Measurements from ENCODE around the gene KAT6B. TPM values are rescaled to one million over a fixed set of nuclear protein-coding genes. Genes with fewer than 3 reads are reported as not detected.

KAT6B gene
- total RNA-seq, 2 donors from 2014 or later, result 28.0 to 97.8 TPM

DNA sequence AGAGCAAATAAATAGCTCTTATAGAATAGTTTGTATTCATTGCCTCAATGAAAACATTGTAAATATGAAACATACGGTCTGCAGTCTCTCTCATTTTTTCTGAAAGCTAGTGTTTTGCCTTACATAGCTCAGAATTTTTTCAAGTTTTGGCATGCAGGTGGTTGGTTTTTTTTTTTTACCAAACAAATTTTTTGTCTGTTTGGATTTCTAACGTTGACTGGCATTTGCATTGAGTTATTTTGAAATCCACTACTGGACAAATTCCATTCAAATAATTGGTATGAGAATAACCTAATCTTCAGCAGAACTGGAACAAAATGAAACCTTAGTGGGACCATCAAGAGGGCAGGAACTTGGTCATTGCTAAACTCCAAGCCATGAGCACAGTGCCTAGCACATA, 177.5 kb downstream of the KAT6B start:
- no peak for TF ChIP-seq POLR2A (IDR thresholded peaks at IDR 0.05)
- TF ChIP-seq, protein P1, sequence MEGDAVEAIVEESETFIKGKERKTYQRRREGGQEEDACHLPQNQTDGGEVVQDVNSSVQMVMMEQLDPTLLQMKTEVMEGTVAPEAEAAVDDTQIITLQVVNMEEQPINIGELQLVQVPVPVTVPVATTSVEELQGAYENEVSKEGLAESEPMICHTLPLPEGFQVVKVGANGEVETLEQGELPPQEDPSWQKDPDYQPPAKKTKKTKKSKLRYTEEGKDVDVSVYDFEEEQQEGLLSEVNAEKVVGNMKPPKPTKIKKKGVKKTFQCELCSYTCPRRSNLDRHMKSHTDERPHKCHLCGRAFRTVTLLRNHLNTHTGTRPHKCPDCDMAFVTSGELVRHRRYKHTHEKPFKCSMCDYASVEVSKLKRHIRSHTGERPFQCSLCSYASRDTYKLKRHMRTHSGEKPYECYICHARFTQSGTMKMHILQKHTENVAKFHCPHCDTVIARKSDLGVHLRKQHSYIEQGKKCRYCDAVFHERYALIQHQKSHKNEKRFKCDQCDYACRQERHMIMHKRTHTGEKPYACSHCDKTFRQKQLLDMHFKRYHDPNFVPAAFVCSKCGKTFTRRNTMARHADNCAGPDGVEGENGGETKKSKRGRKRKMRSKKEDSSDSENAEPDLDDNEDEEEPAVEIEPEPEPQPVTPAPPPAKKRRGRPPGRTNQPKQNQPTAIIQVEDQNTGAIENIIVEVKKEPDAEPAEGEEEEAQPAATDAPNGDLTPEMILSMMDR (IDR thresholded peaks at IDR 0.05), result no peak
- no peak for TF ChIP-seq POLR2AphosphoS5 (IDR thresholded peaks at IDR 0.05)
- WGBS, result 43% methylated on average over 2 of the region's 2 CpGs

DNA sequence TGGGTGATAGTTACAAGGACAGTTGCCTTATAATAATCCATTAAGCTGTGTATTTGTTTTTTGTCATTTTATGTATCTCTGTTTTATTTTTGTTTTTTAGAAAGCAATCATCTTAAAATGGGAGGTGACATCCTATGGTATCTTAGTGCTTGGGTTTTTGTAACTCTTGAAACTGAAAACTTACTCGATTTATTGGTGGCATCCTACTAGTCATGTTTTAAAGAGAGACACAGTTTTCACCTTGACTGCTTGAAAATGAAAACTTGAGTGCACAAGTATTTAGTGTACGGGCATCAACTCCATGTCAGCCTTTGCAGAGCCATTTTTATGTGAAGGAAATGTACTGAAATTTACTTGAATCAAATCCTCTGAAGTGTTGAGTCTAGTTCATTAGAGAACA, 181.2 kb downstream of the KAT6B start:
- H3K27me3 ChIP-seq (replicated peaks; ENCODE audit: insufficient read depth), result no peaks in the 10 kb centered on the region
- DNase-seq (ENCODE audit: low spot score), result no peak
- H3K27ac ChIP-seq, result no peak overlapping the region
- no peak overlapping the region for H3K4me3 ChIP-seq
- intact Hi-C loops (cut with DNase I), result no loop called here
- WGBS, result 84% methylated on average over 2 of the region's 2 CpGs
- H3K9me3 ChIP-seq, result no peaks in the 10 kb centered on the region
- H3K4me1 ChIP-seq (replicated peaks), result no peaks in the 10 kb centered on the region
- TF ChIP-seq, protein P1 (IDR thresholded peaks at IDR 0.05), result no peak
- TF ChIP-seq POLR2AphosphoS5 (IDR thresholded peaks at IDR 0.05) (no peak), POLR2A (IDR thresholded peaks at IDR 0.05) (no peak)
- no peaks in the 10 kb centered on the region for H3K36me3 ChIP-seq

More for the DNA sequence above, 177.5 kb downstream of the KAT6B start:
- Histone ChIP-seq H3K4me3 (no peak overlapping the region), H3K4me1 (replicated peaks) (no peaks in the 10 kb centered on the region), H3K36me3 (no peaks in the 10 kb centered on the region), H3K27me3 (replicated peaks; ENCODE audit: insufficient read depth) (no peaks in the 10 kb centered on the region), H3K27ac (no peak overlapping the region), H3K9me3 (no peaks in the 10 kb centered on the region)
- DNase-seq (ENCODE audit: low spot score), result no peak
- intact Hi-C loops (cut with DNase I), result no loop called here

DNA sequence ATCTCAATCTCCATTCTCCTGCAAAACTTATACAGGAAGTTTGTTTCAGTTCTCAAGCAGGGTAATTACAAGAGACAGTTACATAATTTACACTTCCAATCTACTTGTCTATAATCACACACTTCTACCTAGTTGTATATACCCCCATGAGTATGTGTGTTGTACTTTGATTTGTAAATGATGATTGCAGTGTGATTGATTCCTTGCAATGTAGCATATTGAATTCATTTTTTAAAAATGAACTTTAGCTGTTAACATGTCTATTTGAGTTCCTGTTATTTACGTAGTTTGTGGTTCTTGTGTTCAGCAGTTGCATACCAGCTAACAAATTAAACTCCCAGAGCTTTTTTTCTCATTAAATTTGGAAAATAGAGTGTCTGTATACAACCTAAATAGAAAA, 182.6 kb downstream of the KAT6B start:
- no peak overlapping the region for H3K27ac ChIP-seq
- no peaks in the 10 kb centered on the region for H3K9me3 ChIP-seq
- intact Hi-C loops (cut with DNase I), result no loop called here
- no peak overlapping the region for H3K4me3 ChIP-seq
- no peaks in the 10 kb centered on the region for H3K27me3 ChIP-seq (replicated peaks; ENCODE audit: insufficient read depth)
- TF ChIP-seq POLR2A (IDR thresholded peaks at IDR 0.05), result no peak
- TF ChIP-seq, protein P1 (IDR thresholded peaks at IDR 0.05), result no peak
- TF ChIP-seq POLR2AphosphoS5 (IDR thresholded peaks at IDR 0.05), result no peak
- no peaks in the 10 kb centered on the region for H3K4me1 ChIP-seq (replicated peaks)
- no peak for DNase-seq (ENCODE audit: low spot score)
- no peaks in the 10 kb centered on the region for H3K36me3 ChIP-seq
- 83% methylated on average over 1 of the region's 1 CpG for WGBS

DNA sequence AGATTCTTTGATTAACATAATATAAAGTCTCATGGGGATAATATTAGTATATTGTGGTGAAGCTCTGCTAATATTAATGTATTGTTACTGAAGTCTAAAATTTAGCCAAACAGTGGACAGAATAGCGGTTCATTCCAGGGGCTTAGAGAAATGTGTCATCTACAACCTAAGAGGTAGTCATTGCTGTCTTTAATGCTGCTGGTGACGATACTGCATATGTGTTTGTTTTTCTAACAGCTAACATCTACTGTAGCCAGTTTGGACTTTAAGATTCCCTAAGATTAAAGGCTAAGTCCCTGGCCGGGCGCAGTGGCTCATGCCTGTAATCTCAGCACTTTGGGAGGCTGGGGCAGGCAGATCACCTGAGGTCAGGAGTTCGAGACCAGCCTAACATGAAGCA, 183.0 kb downstream of the KAT6B start:
- intact Hi-C loops (cut with DNase I), result no loop called here
- no peak overlapping the region for H3K27ac ChIP-seq
- no peaks in the 10 kb centered on the region for H3K4me1 ChIP-seq (replicated peaks)
- no peaks in the 10 kb centered on the region for H3K36me3 ChIP-seq
- H3K27me3 ChIP-seq (replicated peaks; ENCODE audit: insufficient read depth), result no peaks in the 10 kb centered on the region
- DNase-seq (ENCODE audit: low spot score), result no peak
- H3K9me3 ChIP-seq, result no peaks in the 10 kb centered on the region
- WGBS, result 93% methylated on average over 5 of the region's 5 CpGs
- TF ChIP-seq POLR2A (IDR thresholded peaks at IDR 0.05) (no peak), POLR2AphosphoS5 (IDR thresholded peaks at IDR 0.05) (no peak)
- TF ChIP-seq, protein P1 (IDR thresholded peaks at IDR 0.05), result no peak
- no peak overlapping the region for H3K4me3 ChIP-seq

DNA sequence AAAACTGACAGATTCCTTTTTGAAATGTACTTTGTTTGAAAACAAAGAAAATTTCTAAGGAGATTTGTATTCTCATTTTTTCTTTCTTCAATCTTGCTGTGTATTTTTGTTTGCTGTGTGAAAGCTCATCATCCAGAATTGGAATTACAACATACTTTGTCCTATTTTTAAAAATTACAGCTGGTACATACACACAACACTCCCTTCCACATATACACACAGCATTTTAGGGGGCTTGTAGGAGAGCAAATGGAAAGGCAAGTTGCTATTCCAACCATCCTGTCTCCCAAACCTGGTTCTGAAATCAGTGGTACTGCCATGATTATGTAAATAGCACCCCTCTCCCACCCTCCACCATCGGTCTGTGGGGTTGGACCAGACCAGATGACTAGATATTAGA, 184.0 kb downstream of the KAT6B start:
- H3K36me3 ChIP-seq, result no peaks in the 10 kb centered on the region
- intact Hi-C loops (cut with DNase I), result no loop called here
- DNase-seq (ENCODE audit: low spot score), result no peak
- no peak overlapping the region for H3K27ac ChIP-seq
- 83% methylated on average over 1 of the region's 1 CpG for WGBS
- no peaks in the 10 kb centered on the region for H3K27me3 ChIP-seq (replicated peaks; ENCODE audit: insufficient read depth)
- no peaks in the 10 kb centered on the region for H3K9me3 ChIP-seq
- H3K4me3 ChIP-seq, result no peak overlapping the region
- no peaks in the 10 kb centered on the region for H3K4me1 ChIP-seq (replicated peaks)
- no peak for TF ChIP-seq POLR2AphosphoS5 (IDR thresholded peaks at IDR 0.05)
- TF ChIP-seq, protein P1 (IDR thresholded peaks at IDR 0.05), result no peak

Data from prostate gland (tissue), 2 donors.